HG03571 (cell line): ENCODE measurements around the gene ST6GALNAC4.
A peak's percentile ranks its signal among the peaks of the same experiment; 100 is the strongest.

ENCODE experiments used
- ATAC-seq: cut with Tn5 transposase; IDR thresholded peaks from one replicate; pipeline ENCODE4 v1.9.1; 2021; ENCODE audit not compliant: unreplicated experiment

The ST6GALNAC4 gene

GRCh38 chr9:127916720-127917581, at the start of gene ST6GALNAC4:
TSS of gene ST6GALNAC4 (minus strand) at chr9:127917041. CDS start at chr9:127916419, 622 bp downstream.
- ATAC-seq = peak; percentile 47

- no peak for ATAC-seq
Measured at GRCh38 chr9:127965953-127966352, 49.1 kb upstream of the ST6GALNAC4 start.

- no peak for ATAC-seq
Measured at GRCh38 chr9:127963359-127964064, 46.7 kb upstream of the ST6GALNAC4 start.

- ATAC-seq = no peak
Measured at GRCh38 chr9:127963041-127963358, 46.2 kb upstream of the ST6GALNAC4 start.

- ATAC-seq = no peak
Measured at GRCh38 chr9:127962278-127962677, 45.4 kb upstream of the ST6GALNAC4 start.

GRCh38 chr9:127961613-127962155, 44.8 kb upstream of the ST6GALNAC4 start:
- ATAC-seq = no peak

- ATAC-seq = no peak
Measured at GRCh38 chr9:127961155-127961490, 44.3 kb upstream of the ST6GALNAC4 start.

- no peak for ATAC-seq
Measured at GRCh38 chr9:127960410-127961154, 43.7 kb upstream of the ST6GALNAC4 start.

- no peak for ATAC-seq
Measured at GRCh38 chr9:127959841-127960409, 43.1 kb upstream of the ST6GALNAC4 start.

GRCh38 chr9:127959398-127959797, 42.6 kb upstream of the ST6GALNAC4 start:
- ATAC-seq = no peak

- no peak for ATAC-seq
Measured at GRCh38 chr9:127958728-127959127, 41.9 kb upstream of the ST6GALNAC4 start.

- no peak for ATAC-seq
Measured at GRCh38 chr9:127955294-127956015, 38.6 kb upstream of the ST6GALNAC4 start.

- no peak for ATAC-seq
Measured at GRCh38 chr9:127954831-127955293, 38.0 kb upstream of the ST6GALNAC4 start.

GRCh38 chr9:127953768-127954505, 37.1 kb upstream of the ST6GALNAC4 start:
- no peak for ATAC-seq

GRCh38 chr9:127953154-127953553, 36.3 kb upstream of the ST6GALNAC4 start:
- ATAC-seq = no peak

GRCh38 chr9:127950513-127951289, 33.9 kb upstream of the ST6GALNAC4 start:
- ATAC-seq = no peak

- ATAC-seq = no peak
Measured at GRCh38 chr9:127949827-127950512, 33.1 kb upstream of the ST6GALNAC4 start.
